NT2/D1 (cell line): ENCODE data around the gene GRK4.
"Not testable (repeated sequence)": the region's sequence is repeated elsewhere in the genome, so short reads cannot be mapped to it uniquely, and the experiment has no call there.

Source experiments
- DNase-seq: peaks from one replicate; pipeline ENCODE4 v3.0.0-alpha.2; 2011; ENCODE audit warnings: low read depth, low spot score
- H3K27me3 ChIP-seq: 2 replicates; pipeline ENCODE4 v1.6.0; 2011; ENCODE audit warnings: mild to moderate bottlenecking; ENCODE audit not compliant: insufficient read length, insufficient read depth
- H3K36me3 ChIP-seq: 2 replicates; pipeline ENCODE4 v1.6.1; 2011; ENCODE audit warnings: mild to moderate bottlenecking, low read length, mixed read lengths; ENCODE audit not compliant: insufficient read depth, insufficient read length
- H3K4me1 ChIP-seq: 2 replicates; pipeline ENCODE4 v1.5.1; 2011; ENCODE audit not compliant: insufficient read depth, insufficient read length
- H3K4me3 ChIP-seq: 2 replicates; pipeline ENCODE4 v1.5.1; 2011; ENCODE audit warnings: low read depth; ENCODE audit not compliant: insufficient read length
- H3K9ac ChIP-seq: 2 replicates; pipeline ENCODE4 v1.6.0; 2011; ENCODE audit warnings: low read depth; ENCODE audit not compliant: insufficient read length
- H3K9me3 ChIP-seq: 2 replicates; pipeline ENCODE4 v1.5.1; 2011; ENCODE audit warnings: mild to moderate bottlenecking, low read length; ENCODE audit not compliant: insufficient read depth
- SUZ12 ChIP-seq: IDR thresholded peaks from 2 replicates; pipeline ENCODE4 v1.6.1; 2011; ENCODE audit not compliant: insufficient read length, insufficient read depth; ENCODE audit errors: extremely low read depth
- YY1 ChIP-seq: IDR thresholded peaks from 2 replicates; pipeline ENCODE4 v1.6.1; 2011; ENCODE audit not compliant: insufficient read length, insufficient read depth
- ZNF274 ChIP-seq: IDR thresholded peaks from 2 replicates; pipeline ENCODE4 v1.6.1; 2011; ENCODE audit warnings: mild to moderate bottlenecking, low read depth, low read length

GRK4 gene

DNA sequence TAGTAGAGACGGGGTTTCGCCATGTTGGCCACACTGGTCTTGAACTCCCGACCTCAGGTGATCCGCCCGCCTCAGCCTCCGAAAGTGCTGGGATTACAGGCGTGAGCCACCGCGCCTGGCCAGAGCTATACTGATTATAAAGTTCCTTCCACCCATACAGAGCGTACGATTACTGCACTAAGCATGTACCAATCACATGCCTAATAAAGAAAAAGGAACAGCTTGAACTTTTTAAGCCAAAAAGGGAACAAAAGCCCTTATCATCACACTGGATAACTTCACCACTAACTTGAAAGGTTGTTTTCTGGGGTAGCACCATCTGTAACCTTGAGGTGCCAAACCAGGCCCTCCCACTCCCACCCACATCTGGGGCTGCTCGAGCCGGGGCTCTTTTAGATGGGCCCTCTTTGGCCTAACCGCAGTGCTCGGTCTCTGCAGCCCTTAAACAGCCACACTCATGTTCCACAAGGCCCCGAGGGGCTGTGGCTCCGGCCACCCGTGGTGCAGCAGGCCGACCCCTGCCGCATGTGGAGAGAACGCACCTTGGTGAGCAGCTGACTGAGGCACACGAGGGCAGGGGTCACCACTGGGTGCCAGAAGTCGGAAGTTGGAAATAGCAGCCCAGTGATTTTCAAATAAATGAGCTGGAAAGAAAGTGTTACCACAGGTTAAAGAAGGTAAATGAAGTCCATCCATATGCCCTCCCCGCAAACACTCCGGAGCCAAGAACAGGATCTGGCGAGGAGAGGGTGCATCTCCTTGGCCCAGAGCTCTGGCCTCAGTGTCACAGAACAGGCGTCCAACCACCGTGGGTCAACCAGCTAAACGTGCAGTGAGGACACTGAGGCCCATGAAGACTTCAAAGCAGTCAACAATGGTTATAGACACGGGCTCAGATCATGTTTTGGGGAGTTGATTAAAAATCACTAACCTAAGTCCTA is 18.5 kb upstream of the GRK4 start:
- DNase-seq = no peak
- H3K9me3 ChIP-seq = no peaks in the 10 kb centered on the region
- peaks cover 100% of the 10 kb centered on the region for H3K36me3 ChIP-seq
- H3K4me1 ChIP-seq = peaks cover 8% of the 10 kb centered on the region
- TF ChIP-seq YY1 (no peak), ZNF274 (no peak), SUZ12 (no peak)
- no peak overlapping the region for H3K4me3 ChIP-seq
- H3K9ac ChIP-seq = no peak overlapping the region
- H3K27me3 ChIP-seq = no peaks in the 10 kb centered on the region

DNA sequence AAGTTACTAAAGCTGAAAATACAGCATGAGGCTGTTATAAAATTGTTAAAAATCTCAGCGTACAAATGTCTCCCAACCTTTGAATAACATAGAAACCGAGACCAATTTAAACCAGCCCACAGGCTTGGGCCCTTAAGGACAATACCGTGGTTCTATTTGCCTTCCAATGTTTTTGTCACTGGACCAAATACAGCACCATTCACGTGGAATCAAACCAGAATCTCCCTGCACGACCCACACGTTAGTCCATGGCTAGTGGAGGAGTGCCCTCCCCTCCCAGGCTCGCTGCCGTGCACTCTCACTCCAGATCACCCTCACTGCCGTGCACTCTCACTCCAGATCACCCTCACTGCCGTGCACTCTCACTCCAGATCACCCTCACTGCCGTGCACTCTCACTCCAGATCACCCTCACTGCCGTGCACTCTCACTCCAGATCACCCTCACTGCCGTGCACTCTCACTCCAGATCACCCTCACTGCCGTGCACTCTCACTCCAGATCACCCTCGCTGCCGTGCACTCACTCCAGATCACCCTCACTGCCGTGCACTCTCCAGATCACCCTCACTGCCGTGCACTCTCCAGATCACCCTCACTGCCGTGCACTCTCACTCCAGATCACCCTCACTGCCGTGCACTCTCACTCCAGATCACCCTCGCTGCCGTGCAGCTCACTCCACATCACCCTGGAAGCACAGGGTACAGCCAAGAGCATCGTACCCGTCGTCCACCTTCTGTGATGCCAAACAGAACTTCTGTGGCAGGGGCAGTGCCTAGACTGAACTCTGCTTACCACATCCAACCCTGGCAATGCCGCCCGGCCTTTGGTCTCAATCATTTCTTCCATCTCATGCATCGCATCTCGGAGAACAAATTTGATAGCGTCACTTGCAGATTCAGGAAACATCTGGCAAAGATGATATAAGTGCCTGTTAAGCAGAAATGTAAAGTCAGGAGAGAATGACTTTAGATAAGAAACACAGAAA is 17.5 kb upstream of the GRK4 start:
- not testable (repeated sequence) for H3K9me3 ChIP-seq, H3K4me1 ChIP-seq, H3K4me3 ChIP-seq, DNase-seq, H3K9ac ChIP-seq, H3K27me3 ChIP-seq
- H3K36me3 ChIP-seq = peaks cover 100% of the 10 kb centered on the region

DNA sequence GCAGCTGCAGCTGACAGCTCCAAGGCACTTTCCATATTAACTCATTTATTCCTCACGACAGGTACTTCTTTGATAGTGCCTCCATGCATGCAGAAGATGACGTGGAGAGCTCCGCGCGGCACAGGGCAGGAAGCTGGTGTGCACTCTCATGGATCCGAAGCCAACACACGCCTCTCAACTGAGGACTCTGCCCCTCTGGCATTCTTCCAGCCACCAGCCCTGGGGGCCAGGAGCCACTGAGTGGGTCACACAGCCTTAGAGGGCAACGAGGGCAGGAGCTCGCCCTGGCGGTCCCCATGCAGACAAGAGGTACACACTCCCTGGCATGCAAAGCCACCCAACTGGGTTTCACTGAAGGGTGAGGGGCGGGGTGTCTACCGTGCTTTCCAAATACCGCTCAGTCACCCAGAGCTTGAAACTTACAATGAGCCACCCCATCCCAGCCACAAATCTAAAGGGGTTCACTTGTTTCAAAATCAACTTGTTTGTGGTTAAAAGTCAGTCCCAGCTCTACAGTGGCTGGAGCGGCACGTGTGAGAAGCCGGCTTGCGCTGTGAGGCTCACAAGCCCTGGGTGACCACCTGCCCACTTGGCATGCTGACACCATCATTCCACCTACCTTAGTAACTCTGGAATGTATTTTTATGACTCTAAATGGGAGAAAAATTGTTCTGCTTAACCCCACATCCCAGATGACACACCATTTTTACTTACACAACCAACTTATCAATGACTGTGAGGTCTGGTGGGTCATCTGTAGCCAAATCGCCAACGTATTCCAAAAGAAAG is 16.4 kb upstream of the GRK4 start:
- Histone ChIP-seq H3K9me3 (no peaks in the 10 kb centered on the region), H3K4me1 (peaks cover 5% of the 10 kb centered on the region), H3K36me3 (peaks cover 100% of the 10 kb centered on the region), H3K27me3 (no peaks in the 10 kb centered on the region), H3K4me3 (no peak overlapping the region), H3K9ac (no peak overlapping the region)
- no peak for DNase-seq
- no peak for TF ChIP-seq ZNF274

DNA sequence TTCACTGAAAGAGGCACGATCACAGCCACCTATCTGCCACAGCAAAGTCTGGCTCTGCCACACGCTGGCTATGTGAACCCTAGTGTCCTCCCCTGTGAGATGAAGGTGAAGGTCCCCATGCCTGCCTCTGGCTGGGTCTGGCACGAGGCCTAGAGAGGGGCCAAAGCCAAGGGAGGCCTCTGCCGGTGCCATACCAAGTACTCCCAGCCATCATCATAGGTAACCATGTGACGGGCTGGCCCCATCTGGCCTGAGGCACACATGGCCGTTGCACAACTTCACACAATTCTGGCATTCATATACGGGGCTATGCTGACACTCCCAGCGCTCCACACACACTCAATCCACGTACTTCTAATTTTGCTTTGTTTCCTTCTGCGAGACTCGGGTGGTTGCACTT is 15.4 kb upstream of the GRK4 start:
- H3K9me3 ChIP-seq = no peaks in the 10 kb centered on the region
- H3K4me1 ChIP-seq = peaks cover 5% of the 10 kb centered on the region
- no peak overlapping the region for H3K9ac ChIP-seq
- H3K4me3 ChIP-seq = no peak overlapping the region
- peaks cover 99% of the 10 kb centered on the region for H3K36me3 ChIP-seq
- no peak for DNase-seq
- no peaks in the 10 kb centered on the region for H3K27me3 ChIP-seq
- TF ChIP-seq SUZ12 (no peak), YY1 (no peak), ZNF274 (no peak)

DNA sequence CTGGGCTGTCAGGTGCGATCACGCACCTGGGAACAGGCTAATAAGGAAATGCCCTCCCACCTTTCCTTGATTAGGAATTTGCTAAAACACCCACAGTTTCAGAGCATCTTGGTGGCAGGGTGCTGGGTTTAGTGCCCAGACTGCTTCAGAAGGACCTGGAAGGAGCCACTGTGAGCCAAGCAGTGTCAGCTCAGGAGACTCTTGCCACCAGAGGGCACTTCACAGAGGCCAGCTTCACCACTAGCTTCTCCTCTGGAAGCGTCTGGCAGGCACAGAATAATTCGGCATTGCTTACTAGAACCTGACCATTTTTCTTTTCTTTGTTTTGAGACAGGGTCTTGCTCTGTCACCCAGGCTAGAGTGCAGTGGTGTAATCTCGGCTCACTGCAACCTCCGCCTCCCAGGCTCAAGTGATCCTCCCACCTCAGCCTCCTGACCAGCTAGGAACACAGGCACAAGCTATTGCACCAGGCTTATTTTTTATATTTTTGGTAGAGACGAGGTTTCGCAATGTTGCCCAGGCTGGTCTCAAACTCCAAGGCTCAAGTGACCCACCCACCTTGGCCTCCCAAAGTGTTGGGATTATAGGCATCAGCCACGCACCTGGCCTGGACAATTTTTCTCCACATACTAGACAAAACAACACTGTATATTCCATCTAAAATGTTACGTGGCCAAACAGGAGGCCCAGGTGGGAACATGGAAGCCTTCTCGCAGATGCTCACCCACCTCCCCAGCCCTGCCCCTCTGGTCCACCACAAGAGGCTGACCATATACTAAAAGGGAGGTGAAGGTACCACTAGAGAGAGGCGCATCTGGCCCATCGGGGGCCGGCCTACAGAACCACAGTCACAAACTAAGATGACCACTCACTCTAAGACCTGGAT is 14.2 kb upstream of the GRK4 start:
- no peaks in the 10 kb centered on the region for H3K4me1 ChIP-seq
- no peak for DNase-seq
- no peaks in the 10 kb centered on the region for H3K9me3 ChIP-seq
- H3K36me3 ChIP-seq = peaks cover 99% of the 10 kb centered on the region
- no peak overlapping the region for H3K9ac ChIP-seq
- no peak overlapping the region for H3K4me3 ChIP-seq
- H3K27me3 ChIP-seq = no peaks in the 10 kb centered on the region
- TF ChIP-seq ZNF274 = no peak
- no peak for TF ChIP-seq YY1
- no peak for TF ChIP-seq SUZ12

DNA sequence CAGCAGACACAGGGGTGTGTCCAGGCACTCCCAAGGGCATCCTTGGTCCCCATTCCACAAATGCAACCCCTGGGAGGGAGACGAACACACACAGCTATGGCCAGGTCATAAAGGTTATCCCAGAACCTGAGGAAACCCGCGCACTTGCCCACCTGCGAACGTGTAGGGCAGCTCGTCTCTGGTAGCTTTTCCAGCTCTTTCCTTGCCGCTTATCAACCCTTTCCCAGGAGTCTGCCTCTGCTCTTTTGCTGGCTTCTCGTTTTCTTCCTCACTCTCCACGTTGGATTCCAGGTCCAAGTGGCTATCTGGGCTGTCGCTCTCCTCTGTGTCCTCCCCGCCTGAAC is 13.6 kb upstream of the GRK4 start:
- Histone ChIP-seq H3K9ac (no peak overlapping the region), H3K9me3 (peaks cover 4% of the 10 kb centered on the region; the same call in 1 of the 2 replicates), H3K4me1 (no peaks in the 10 kb centered on the region), H3K4me3 (no peak overlapping the region), H3K27me3 (no peaks in the 10 kb centered on the region), H3K36me3 (peaks cover 99% of the 10 kb centered on the region)
- no peak for TF ChIP-seq YY1
- DNase-seq = no peak
